K562 (cell line): Measurements from ENCODE around the gene TSEN54. TPM values are rescaled to one million over a fixed set of nuclear protein-coding genes. Genes with fewer than 3 reads are reported as not detected.

Source experiments
- ATAC-seq: fragments of 200-7000 bp; cut with Tn5 transposase; 3 replicates; pipeline ENCODE4 v1.9.1; 2020; ENCODE audit warnings: moderate library complexity
- BruUV-seq: library from RNA; stranded (reverse); fragments of 400-500 nt; replicated peaks from 2 replicates; lab custom pipeline; 2021; lab: Mats Ljungman, UMichigan
- CTCF ChIA-PET: fragments of 300-600 bp; formaldehyde crosslinking; extraction: SDS; loops from one replicate; lab custom pipeline; 2021; ENCODE audit warnings: low intra/inter-chr PET ratio; lab: Yijun Ruan, JAX
- POLR2A ChIA-PET: fragments of 300-600, 350-650 bp; sonication (Branson Sonifier 250); formaldehyde crosslinking; extraction: SDS; loops from one replicate; lab custom pipeline; 2021; ENCODE audit warnings: antibody characterized with exemption, inconsistent platforms; lab: Yijun Ruan, JAX
- DNase-seq, 4 experiments: peaks; one replicate each; pipeline versions ENCODE4 v3.0.0 to v3.0.0-alpha.2; 2011 to 2018; ENCODE audit warnings: low spot score in 3 of 4, mixed read lengths in 3 of 4; ENCODE audit errors: extremely low read depth in 1 of 4
- FAIRE-seq: peaks from 2 replicates; lab custom pipeline; 2011; peaks lifted over from hg19 to GRCh38; lab: Jason Lieb, UNC
- H2AFZ ChIP-seq: 2 replicates; pipeline ENCODE4 v1.6.0; 2011; ENCODE audit warnings: low read depth, low read length, control low read depth, inconsistent platforms
- H3K27ac ChIP-seq: fragments of 200-600 bp; 3 replicates; pipeline ENCODE4 v1.8.0; 2011; ENCODE audit warnings: low read depth, mild to moderate bottlenecking, control low read depth, inconsistent platforms, low read length, moderate library complexity, mixed read lengths; ENCODE audit errors: extremely low read depth
- H3K27me3 ChIP-seq, 2 experiments: fragments of 300-600 bp in 1 of 2; 2 replicates in 1 of 2; 3 replicates in 1 of 2; pipeline versions ENCODE4 v1.6.0 to v1.8.0; 2011; ENCODE audit warnings: inconsistent platforms in 2 of 2, low read length in 2 of 2, mild to moderate bottlenecking in 1 of 2, mixed read lengths in 1 of 2, moderate library complexity in 1 of 2; ENCODE audit not compliant: control insufficient read depth in 2 of 2, insufficient read depth in 2 of 2
- H3K36me3 ChIP-seq: fragments of 300-600 bp; 3 replicates; pipeline ENCODE4 v1.8.0; 2011; ENCODE audit warnings: mild to moderate bottlenecking, low read length, inconsistent platforms; ENCODE audit not compliant: control insufficient read depth, insufficient read depth
- H3K4me1 ChIP-seq, 2 experiments: fragments of 200-600 bp in 1 of 2; replicated peaks in 1 of 2; 2 replicates in 1 of 2; 3 replicates in 1 of 2; pipeline versions ENCODE4 v1.5.1 to v1.8.0; 2011; ENCODE audit warnings: inconsistent platforms in 2 of 2, low read length in 2 of 2, mild to moderate bottlenecking in 1 of 2, mixed read lengths in 1 of 2, moderate library complexity in 1 of 2; ENCODE audit not compliant: control insufficient read depth in 2 of 2, insufficient read depth in 2 of 2
- H3K4me2 ChIP-seq: 2 replicates; pipeline ENCODE4 v1.6.1; 2011; ENCODE audit warnings: low read length, control low read depth, inconsistent platforms, mixed read lengths; ENCODE audit not compliant: insufficient read depth
- H3K4me3 ChIP-seq: fragments of 200-600 bp; sonication (generic), shearing (Covaris generic); 2 replicates; pipeline ENCODE4 v1.5.1; 2016; ENCODE audit warnings: control low read depth, inconsistent platforms
- H3K79me2 ChIP-seq: fragments of 200-600 bp; 3 replicates; pipeline ENCODE4 v1.8.0; 2011; ENCODE audit warnings: low read length, inconsistent platforms; ENCODE audit not compliant: control insufficient read depth, insufficient read depth
- H3K9ac ChIP-seq, 2 experiments: 2 replicates each; pipeline versions ENCODE4 v1.6.0 to v1.6.1; 2011; ENCODE audit warnings: low read depth in 2 of 2, low read length in 2 of 2, control low read depth in 1 of 2, inconsistent platforms in 1 of 2, mild to moderate bottlenecking in 1 of 2, mixed read lengths in 1 of 2; ENCODE audit not compliant: insufficient read depth in 1 of 2
- H3K9me1 ChIP-seq: one replicate; pipeline ENCODE4 v1.6.0; 2011; ENCODE audit warnings: inconsistent platforms, mild to moderate bottlenecking, low read length, moderate library complexity; ENCODE audit not compliant: control insufficient read depth, insufficient read depth
- H3K9me3 ChIP-seq: replicated peaks from 2 replicates; pipeline ENCODE4 v1.5.1; 2011; ENCODE audit warnings: low read depth, low read length, inconsistent platforms; ENCODE audit not compliant: control insufficient read depth, insufficient read depth
- H4K20me1 ChIP-seq: replicated peaks from 2 replicates; pipeline ENCODE4 v1.6.1; 2011; ENCODE audit warnings: low read length, inconsistent platforms, mixed read lengths; ENCODE audit not compliant: control insufficient read depth, insufficient read depth
- ZFP36 ChIP-seq: fragments of 150-350 bp; IDR thresholded peaks from 2 replicates; pipeline ENCODE4 v1.6.1; 2018; ENCODE audit warnings: low read length, low read depth; ENCODE audit not compliant: partially characterized antibody
- ZKSCAN1 ChIP-seq: fragments of 150-350 bp; IDR thresholded peaks from 2 replicates; pipeline ENCODE4 v1.6.1; 2016; ENCODE audit warnings: low read depth, low read length
- WGBS: fragments of 100-300 bp; shearing (Covaris generic); methylation state at CpG from one replicate; pipeline ENCODE4 v1.1.6; 2016; ENCODE audit warnings: low coverage, mixed read lengths; ENCODE audit not compliant: insufficient coverage; ENCODE audit errors: missing lambda C conversion rate; 5-methylcytosine and 5-hydroxymethylcytosine counted together
- in situ Hi-C: fragments of 300-500 bp; cut with MboI; formaldehyde crosslinking; loops from 4 replicates; pipeline ENCODE4 v1.15.0; 2018; ENCODE audit warnings: inconsistent platforms, mixed read lengths
- intact Hi-C: fragments of 100-400 bp; cut with micrococcal nuclease; formaldehyde crosslinking; loops from 2 replicates; pipeline ENCODE4 v1.14.2; 2022
- polyA plus RNA-seq, 8 experiments: library from polyadenylated mRNA; depleted of rRNA in 4 of 8; stranded (reverse) in 5 of 8; unstranded in 3 of 8; fragments of >200 nt; fragmentation: Nextera tagmentation in 2 of 8; fragmentation: Illumina TruSeq in 1 of 8; extraction: Ambion mirVana in 2 of 8; extraction: Trizol in 1 of 8; gene quantifications; 2 replicates each; pipeline versions ENCODE4 v1.2.1 to v1.2.3, GENCODE V29; 2011 to 2014; ENCODE audit warnings: inconsistent platforms in 1 of 8, missing spikeins in 1 of 8
- total RNA-seq, 7 experiments: library from RNA; depleted of rRNA in 6 of 7; stranded (reverse); fragments of >200 nt in 6 of 7; fragmentation: Illumina TruSeq in 2 of 7; extraction: Trizol in 2 of 7; gene quantifications; 2 replicates each; pipeline versions ENCODE4 v1.2.1 to v1.2.3, GENCODE V29; 2011 to 2021; ENCODE audit warnings: low replicate concordance in 1 of 7
- TF ChIP-seq, protein P1 (sequence below), 2 experiments: fragments of 450-650 bp; conservative IDR thresholded peaks; 2 replicates each; pipeline ENCODE4 v1.6.1; 2017; ENCODE audit warnings: mild to moderate bottlenecking in 2 of 2, moderate library complexity in 2 of 2

TSEN54 gene
- total and polyA plus RNA-seq, 9 of the 15 experiments (the other 6 are each of a cell fraction or from before 2014, with no cell fraction given): 5.9 to 64.3 (median 48.9) TPM

DNA sequence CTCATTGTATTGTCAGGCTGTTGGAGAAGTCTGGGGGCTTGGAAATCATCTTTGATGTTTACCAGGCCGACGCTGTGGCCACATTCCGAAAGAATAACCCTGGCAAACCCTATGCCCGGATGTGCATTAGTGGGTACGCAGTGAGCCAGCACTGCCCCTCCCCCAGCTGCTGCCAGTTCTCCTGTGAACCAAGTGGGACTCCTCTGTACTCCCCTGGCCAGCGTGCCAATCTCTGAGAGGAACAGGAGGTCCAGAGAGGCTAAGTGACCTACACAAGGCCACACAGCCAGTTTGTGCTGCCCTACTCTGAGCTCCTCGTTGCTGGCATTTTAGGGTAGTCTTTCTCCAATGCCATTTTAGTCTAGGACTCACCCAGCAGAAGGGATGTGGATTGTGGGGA lies 7.3 kb downstream of the TSEN54 start:
- in situ Hi-C loops: no loop called here
- FAIRE-seq (no peak), ATAC-seq (no peak), DNase-seq (no peak)
- peaks cover 48% of the 10 kb centered on the region for H3K36me3 ChIP-seq
- H3K79me2 ChIP-seq: peaks cover 8% of the 10 kb centered on the region; the same call in 1 of the 3 replicates
- BruUV-seq: no TSS peak
- ChIA-PET POLR2A (interaction anchor here (0.8 kb wide), 1 partner anchor 11 kb away, joined by 3 read pairs; no protein-coding TSS in a partner anchor), CTCF (interaction anchor here (1.9 to 2.3 kb wide), 2 partner anchors 8 to 97 kb away, joined by 9 read pairs; partner anchors contain the start of genes CASKIN2 and TSEN54)
- H4K20me1 ChIP-seq: no peaks in the 10 kb centered on the region; the same call in 1 of the 2 replicates
- no peak overlapping the region for H3K9ac ChIP-seq
- H3K9me1 ChIP-seq: no peaks in the 10 kb centered on the region
- peaks cover 12 to 35% of the 10 kb centered on the region in 2 experiments for H3K4me1 ChIP-seq
- H2AFZ ChIP-seq: no peak overlapping the region
- TF ChIP-seq ZKSCAN1 (0 out of 2 replicates have a peak, but pooled peaks have one; percentile 15), ZFP36 (peak; percentile 18)
- TF ChIP-seq, protein P1, sequence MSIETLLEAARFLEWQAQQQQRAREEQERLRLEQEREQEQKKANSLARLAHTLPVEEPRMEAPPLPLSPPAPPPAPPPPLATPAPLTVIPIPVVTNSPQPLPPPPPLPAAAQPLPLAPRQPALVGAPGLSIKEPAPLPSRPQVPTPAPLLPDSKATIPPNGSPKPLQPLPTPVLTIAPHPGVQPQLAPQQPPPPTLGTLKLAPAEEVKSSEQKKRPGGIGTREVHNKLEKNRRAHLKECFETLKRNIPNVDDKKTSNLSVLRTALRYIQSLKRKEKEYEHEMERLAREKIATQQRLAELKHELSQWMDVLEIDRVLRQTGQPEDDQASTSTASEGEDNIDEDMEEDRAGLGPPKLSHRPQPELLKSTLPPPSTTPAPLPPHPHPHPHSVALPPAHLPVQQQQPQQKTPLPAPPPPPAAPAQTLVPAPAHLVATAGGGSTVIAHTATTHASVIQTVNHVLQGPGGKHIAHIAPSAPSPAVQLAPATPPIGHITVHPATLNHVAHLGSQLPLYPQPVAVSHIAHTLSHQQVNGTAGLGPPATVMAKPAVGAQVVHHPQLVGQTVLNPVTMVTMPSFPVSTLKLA (conservative IDR thresholded peaks at IDR 0.05): no peak
- H3K4me3 ChIP-seq: no peak overlapping the region
- H3K27ac ChIP-seq: no peak overlapping the region
- intact Hi-C loops: loop anchor here (10.0 kb wide), 1 partner anchor 239 kb away; the partner anchor contains the start of gene SLC25A19
- no peaks in the 10 kb centered on the region for H3K27me3 ChIP-seq
- H3K9me3 ChIP-seq: no peaks in the 10 kb centered on the region
- no peak overlapping the region for H3K4me2 ChIP-seq
- WGBS: 89% methylated on average over 6 of the region's 7 CpGs
